HG03432 (cell line): ENCODE results near the gene FAM9C.
"Not testable (repeated sequence)": the region's sequence is repeated elsewhere in the genome, so short reads cannot be mapped to it uniquely, and the experiment has no call there.

ENCODE experiments used
- ATAC-seq: cut with Tn5 transposase; IDR thresholded peaks from one replicate; pipeline ENCODE4 v1.9.1; 2021; ENCODE audit warnings: mild to moderate bottlenecking, moderate library complexity; ENCODE audit not compliant: unreplicated experiment

FAM9C gene

GRCh38 chrX:13076176-13076961, 31.9 kb upstream of the FAM9C start:
- ATAC-seq: peak; percentile 63

GRCh38 chrX:13074297-13075262, 30.2 kb upstream of the FAM9C start:
- peak; percentile 81 for ATAC-seq

DNA sequence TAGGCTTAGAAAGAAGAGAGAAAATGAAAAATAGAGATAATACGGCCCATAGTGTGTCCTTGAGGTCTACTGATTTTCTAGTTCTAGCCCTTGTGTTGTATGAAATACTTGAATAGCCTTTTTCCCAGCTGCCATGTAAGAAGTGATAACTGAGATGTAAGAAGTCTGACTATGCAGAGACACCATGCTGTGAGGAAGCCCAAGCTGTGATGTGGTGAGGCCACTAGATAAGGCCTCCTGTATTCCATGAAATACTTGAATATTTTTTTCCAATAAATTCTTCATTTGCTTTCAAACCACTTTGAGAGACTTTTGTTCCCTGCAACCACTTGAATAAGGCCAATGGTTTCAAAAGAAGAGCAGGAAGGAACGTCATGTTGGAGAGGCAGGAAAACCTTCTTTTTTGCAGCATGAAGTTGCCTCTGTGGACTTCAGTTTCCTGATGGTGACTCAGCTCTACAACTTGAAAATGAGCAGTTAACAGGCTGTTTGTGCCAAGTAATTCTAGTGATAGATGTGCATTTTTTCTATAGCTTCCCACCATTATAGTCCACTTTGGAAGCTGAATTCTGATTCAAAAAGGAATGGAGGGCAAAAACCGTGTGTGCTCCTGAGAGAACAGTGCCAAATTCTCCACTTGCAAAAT, 25.5 kb upstream of the FAM9C start:
- no peak for ATAC-seq

GRCh38 chrX:13068651-13069050, 24.2 kb upstream of the FAM9C start:
- ATAC-seq: no peak

DNA sequence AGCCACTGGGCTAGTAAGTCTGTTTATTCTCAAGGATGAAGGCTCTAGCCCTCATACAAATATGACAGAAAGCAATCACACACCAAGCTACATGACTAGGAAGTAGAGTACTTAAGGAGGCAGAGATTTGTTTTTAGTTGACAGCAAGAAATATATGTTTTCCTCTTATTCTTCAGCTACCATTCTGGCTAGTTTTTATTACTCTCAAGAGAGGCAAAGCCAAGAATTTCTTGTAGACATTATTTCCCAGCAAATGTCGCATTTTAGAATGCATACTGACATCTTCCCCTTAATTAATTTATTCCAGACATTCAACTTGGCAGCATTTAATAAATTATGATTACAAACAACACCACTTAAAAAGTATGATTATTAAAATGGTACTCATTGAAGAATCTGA, 23.4 kb upstream of the FAM9C start:
- no peak for ATAC-seq

GRCh38 chrX:13066391-13066790, 22.0 kb upstream of the FAM9C start:
- no peak for ATAC-seq

- ATAC-seq: no peak
These were observed 20.3 kb upstream of the FAM9C start for GRCh38 chrX:13064599-13065143.

DNA sequence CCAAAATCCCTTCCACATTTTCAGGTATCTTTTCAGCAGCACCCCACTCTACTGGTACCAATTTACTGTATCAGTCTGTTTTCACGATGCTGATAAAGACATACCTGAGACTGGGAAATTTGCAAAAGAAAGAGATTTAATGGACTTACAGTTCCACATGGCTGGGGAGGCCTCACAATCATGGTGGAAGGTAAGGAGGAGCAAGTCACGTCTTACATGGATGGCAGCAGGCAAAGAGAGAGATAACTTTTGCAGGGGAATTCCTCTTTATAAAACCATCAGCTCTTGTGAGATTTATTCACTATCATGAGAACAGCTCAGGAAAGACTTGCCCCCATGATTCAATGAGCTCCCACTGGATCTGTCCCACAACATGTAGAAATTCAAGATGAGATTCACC, 18.7 kb upstream of the FAM9C start:
- not testable (repeated sequence) for ATAC-seq

DNA sequence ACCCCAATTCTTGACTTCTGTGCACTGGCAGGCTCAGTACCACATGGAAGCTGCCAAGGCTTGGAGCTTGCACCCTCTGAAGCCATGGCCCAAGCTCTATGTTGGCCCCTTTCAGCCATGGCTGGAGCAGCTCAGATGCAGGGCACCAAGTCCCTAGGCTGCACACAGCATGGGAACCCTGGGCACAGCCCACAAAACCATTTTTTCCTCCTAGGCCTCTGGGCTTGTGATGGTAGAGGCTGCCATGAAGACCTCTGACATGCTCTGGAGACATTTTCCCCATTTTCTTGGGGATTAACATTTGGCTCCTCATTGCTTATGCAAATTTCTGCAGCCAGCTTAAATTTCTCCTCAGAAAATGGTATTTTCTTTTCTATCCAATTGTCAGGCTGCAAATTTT, 17.9 kb upstream of the FAM9C start:
- not testable (repeated sequence) for ATAC-seq

DNA sequence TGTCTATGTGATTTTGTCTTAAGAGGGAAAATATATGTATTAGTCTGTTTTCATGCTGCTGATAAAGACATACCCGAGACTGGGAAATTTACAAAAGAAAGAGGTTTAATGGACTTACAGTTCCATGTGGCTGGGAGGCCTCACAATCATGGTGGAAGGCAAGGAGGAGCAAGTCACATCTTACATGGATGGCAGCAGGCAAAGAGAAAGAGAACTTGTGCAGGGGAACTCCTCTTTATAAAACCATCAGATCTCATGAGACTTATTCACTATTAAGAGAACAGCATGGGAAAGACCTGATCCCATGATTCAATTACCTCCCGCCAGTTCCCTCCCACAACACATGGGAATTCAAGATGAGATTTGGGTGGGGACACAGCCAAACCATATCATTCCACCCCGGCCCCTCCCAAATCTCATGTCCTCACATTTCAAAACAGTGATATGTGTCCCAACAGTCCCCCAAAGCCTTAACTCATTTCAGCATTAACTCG, 16.8 kb upstream of the FAM9C start:
- not testable (repeated sequence) for ATAC-seq

DNA sequence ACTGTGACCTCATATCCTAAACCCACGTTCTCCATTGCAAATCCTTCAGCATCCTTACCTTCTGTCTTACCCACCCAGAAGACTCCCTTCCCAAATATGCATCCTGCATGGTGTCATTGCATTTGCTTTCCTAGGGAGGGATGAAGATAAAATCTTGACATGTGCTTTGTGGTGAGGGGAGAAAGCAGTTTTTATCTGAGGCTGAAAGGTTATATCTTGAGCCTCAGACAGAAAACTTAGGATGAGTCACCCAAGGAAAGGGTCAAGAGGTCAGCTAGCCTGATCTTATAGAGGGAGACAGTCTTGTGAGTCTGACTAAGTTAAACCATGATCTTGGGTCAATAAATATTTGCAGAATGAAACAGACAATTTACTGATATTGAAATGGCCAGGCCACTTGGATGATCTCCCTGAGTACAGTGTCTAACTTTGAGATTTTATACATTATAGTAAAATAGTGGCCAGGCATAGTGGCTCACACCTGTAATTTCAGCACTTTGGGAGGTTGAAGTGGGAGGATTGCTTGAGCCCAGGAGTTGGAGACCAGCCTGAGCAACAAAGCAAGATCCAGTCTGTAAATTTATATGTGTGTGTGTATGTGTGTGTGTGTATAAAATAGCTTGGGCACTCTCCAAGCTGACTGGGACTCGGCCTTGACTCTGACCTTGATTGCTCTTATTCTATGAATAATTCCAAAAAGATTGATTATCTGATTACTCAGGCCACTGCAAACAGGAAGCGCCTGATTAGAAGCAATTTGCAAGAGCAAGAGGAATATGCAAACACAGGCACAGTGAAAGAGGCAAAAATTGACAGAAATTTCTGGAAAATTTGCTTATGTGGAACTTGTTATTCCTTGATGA, 15.4 kb upstream of the FAM9C start:
- ATAC-seq: no peak

- peak; percentile 65 for ATAC-seq
These were observed 11.1 kb upstream of the FAM9C start for GRCh38 chrX:13055486-13055885.

DNA sequence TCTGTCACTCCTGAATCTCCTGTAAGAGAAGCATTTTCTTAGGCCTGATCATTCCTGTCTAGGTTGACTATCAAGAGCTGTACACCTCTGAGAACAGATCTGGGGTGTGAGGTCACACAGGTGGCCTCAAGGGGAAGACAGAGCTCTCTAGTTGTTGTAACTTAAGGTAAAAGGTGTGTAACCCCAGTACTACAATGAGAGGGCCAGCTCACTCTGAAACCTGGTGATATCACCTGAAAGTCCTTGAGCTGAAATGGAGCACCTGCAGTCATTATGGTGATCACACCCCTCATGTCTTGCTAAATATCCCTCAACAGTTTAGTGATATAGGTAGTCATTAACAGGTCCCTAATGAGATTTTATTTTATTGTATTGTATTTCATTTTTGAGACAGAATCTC, 8.8 kb upstream of the FAM9C start:
- ATAC-seq: no peak

DNA sequence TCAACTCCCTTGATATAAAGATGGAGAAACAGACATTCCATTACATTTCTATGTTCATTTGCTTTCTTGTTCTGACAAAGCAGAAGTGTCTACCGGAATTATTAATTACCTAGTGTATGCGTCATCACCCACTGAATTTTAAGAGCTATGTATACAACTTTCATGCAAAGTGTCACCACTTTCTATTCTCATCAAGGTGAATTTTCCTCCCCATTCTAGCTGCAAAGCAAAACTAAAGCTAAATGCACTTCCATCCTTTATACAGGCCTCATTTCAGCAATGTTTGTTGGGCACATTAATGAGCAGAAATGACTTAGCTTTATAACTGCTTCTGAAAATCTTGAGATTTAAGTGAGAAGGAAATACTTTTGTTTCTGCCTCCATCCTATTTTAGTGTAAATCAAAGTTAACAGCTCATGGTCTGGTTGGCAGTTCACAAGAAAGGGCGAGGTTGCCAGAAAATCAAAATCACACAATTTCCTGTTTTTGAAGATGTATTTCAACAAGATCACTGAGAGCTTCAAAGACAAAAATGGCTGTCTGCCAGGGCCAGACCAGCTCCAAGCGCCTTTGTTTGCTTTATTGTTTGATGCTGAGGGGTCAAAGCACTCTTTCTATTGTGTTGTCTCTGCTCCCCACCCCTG, 7.2 kb upstream of the FAM9C start:
- peak; percentile 81 for ATAC-seq

DNA sequence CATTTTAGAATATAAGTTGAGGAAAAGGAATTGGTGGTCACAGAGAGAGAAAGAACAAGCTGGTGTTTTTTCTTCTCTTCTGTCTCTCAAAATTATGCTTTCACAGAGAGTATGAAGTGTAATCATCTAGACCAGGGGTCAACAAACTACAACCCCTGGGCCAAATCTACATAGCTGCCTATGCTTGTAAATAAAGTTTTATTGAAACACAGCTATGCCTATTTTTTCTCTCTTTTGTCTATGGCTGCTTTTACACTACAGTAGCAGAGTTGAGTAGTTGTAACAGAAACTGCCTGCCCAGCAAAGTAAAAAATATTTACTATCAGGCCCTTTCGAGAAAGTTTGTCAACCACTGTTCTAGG, 6.7 kb upstream of the FAM9C start:
- ATAC-seq: no peak

GRCh38 chrX:13050151-13050550, 5.7 kb upstream of the FAM9C start:
- ATAC-seq: no peak

DNA sequence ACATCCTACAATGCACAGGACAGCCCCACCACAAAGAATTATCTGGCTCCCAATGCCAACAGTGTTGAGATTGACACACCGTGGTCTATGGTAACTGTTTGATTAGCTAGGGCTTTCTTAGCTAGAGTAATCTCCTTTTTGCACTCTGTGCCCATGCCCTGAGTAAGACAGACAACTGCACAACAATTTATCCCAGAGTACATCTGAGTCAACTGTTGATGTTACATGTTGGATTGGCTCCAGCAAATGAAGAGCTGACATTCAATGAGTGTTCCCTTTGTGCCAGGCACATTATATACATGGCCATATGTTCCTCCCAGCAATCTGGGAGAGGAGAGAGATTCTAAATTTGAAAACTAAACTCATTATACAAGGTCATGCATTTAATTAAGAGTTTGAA, 3.9 kb upstream of the FAM9C start:
- ATAC-seq: no peak

DNA sequence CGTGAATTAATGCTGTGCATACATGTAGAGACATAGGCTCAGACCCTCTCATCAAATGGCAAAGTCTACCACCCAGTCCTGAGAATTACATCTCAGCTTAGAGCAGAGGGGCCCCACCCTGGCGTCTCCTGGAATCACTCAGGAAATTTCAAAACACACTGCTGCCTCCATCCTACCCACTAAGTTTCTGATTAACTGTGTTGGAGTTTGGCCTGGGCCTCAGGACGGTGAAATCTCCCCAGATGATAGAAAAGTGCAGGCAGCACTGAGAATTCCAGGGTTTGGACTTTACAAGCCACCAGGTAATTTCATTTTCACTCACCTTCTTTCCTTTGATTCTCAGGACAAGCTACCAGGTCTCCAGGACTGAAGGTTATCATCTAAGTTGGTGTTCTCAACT, 3.3 kb upstream of the FAM9C start:
- no peak for ATAC-seq

DNA sequence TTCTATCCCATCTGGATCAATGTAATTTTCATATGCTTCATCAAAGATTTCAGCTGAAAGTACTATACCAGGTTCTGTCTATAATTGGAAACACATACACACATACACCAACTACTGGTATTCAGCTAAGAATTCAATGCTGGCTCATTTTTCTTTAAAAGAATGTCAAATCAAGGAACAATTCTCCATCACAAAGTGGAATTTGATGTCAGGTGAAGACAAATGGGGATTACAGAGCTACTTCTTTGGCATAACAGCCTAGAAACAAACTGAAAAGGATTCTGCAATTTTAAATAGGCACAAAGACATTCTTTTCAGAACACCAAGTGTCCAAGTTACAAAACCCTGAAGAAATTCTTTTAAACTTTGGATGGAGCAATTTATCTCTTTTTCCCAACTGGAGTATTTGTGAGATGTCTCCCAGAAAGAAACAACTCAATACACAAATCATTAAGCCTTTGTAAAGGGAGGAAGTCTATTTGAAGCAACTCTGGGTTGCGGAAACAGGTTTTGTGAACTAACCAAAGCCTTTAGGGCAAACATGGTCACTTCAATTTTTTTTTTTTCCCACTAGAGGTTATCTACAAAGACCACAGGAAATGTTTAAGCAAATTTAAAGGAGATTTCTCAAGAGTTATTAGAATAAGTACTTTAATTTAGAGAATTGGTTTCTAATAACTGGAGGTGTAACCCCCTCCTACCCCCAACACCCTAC, 1.9 kb upstream of the FAM9C start:
- no peak for ATAC-seq
